Fibroblast of the aortic adventitia (primary cell): ENCODE results near the gene ZNF664. TPM values are rescaled to one million over a fixed set of nuclear protein-coding genes. Genes with fewer than 3 reads are reported as not detected.
A peak's percentile ranks its signal among the peaks of the same experiment; 100 is the strongest.

Experiments
- DNase-seq: peaks from one replicate; pipeline ENCODE4 v3.0.0-alpha.2; 2010; ENCODE audit warnings: low read depth
- H3K4me3 ChIP-seq: 2 replicates; pipeline ENCODE4 v1.5.1; 2011; ENCODE audit warnings: low read depth, mild to moderate bottlenecking, control low read depth, low read length, moderate library complexity
- total RNA-seq: library from RNA; depleted of rRNA; stranded (reverse); fragments of >200 nt; gene quantifications from 2 replicates; pipeline ENCODE4 v1.2.3, GENCODE V29; 2012; ENCODE audit warnings: low replicate concordance
- TF ChIP-seq, protein P1 (sequence below): IDR thresholded peaks from 2 replicates; pipeline ENCODE4 v1.5.1; 2011; ENCODE audit warnings: mild to moderate bottlenecking, low read length, control low read depth, inconsistent platforms; ENCODE audit not compliant: insufficient read depth

Gene ZNF664
- total RNA-seq, 1 donor: 73.3 TPM

GRCh38 chr12:123989753-123990152, 16.7 kb downstream of the ZNF664 start:
- DNase-seq: no peak
- H3K4me3 ChIP-seq: no peak overlapping the region
- TF ChIP-seq, protein P1, sequence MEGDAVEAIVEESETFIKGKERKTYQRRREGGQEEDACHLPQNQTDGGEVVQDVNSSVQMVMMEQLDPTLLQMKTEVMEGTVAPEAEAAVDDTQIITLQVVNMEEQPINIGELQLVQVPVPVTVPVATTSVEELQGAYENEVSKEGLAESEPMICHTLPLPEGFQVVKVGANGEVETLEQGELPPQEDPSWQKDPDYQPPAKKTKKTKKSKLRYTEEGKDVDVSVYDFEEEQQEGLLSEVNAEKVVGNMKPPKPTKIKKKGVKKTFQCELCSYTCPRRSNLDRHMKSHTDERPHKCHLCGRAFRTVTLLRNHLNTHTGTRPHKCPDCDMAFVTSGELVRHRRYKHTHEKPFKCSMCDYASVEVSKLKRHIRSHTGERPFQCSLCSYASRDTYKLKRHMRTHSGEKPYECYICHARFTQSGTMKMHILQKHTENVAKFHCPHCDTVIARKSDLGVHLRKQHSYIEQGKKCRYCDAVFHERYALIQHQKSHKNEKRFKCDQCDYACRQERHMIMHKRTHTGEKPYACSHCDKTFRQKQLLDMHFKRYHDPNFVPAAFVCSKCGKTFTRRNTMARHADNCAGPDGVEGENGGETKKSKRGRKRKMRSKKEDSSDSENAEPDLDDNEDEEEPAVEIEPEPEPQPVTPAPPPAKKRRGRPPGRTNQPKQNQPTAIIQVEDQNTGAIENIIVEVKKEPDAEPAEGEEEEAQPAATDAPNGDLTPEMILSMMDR: no peak

- DNase-seq: peak; percentile 84
- TF ChIP-seq, protein P1: no peak
- no peak overlapping the region for H3K4me3 ChIP-seq
Measured at GRCh38 chr12:123990511-123990910, 17.5 kb downstream of the ZNF664 start.

GRCh38 chr12:123991372-123991951, 18.4 kb downstream of the ZNF664 start:
- no peak for DNase-seq
- no peak overlapping the region for H3K4me3 ChIP-seq
- TF ChIP-seq, protein P1: no peak

DNA sequence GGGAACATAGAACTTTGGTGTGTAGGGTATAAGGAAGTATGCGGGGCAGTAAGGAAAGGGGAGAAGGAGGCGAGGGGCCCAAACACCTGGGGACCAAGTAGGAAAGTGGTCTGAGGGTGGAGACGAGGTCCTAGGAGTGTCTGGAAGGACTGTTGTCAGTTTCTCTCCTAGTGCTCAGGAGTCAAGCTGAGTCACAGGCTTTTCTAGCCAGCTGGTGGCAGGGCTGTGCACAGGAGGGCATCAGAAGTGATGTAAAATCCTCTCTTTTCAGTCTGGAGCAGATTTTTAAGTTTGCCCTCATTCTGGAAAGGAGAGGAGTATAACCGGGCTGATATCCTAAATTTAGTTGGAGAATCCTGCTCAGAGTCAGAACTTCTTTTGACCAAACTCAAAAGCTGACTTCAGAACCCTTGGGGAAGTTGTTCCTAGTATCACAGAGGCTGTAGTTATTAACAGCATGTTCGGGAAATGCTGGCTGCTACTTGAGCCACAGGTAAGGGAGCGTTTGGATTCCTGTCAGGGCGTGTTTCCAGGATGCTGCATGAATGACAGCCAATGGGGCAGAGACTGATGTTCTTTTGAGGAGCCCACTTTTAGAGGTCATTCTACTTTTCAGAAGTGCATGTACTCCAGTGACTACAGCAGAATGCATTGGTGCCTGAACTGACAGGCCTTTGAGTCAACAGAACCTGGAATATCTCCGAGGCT, 19.3 kb downstream of the ZNF664 start:
- DNase-seq: no peak
- H3K4me3 ChIP-seq: no peak overlapping the region
- TF ChIP-seq, protein P1: no peak

GRCh38 chr12:123995023-123995748, 22.2 kb downstream of the ZNF664 start:
- peak; percentile 79 for DNase-seq
- TF ChIP-seq, protein P1: no peak
- H3K4me3 ChIP-seq: no peak overlapping the region

GRCh38 chr12:123996581-123996980, 23.6 kb downstream of the ZNF664 start:
- no peak overlapping the region for H3K4me3 ChIP-seq
- TF ChIP-seq, protein P1: no peak
- DNase-seq: no peak
